Measurements from ENCODE around the gene SOCS2.
A peak's percentile ranks its signal among the peaks of the same experiment; 100 is the strongest.

SOCS2 gene

GRCh38 chr12:93569301-93569655 lies 3.2 kb upstream of the SOCS2 start:
- Histone ChIP-seq H3K36me3 (ENCODE audit: insufficient read depth, low read length) (peaks cover 10% of the 10 kb centered on the region; the same call in 1 of the 2 replicates), H3K9ac (ENCODE audit: low read depth, low read length) (peak overlapping the region; percentile 28; the same call in 1 of the 2 replicates), H3K4me1 (ENCODE audit: insufficient read depth, low read length) (peaks cover 7% of the 10 kb centered on the region), H3K27me3 (ENCODE audit: insufficient read depth, low read length) (peaks cover 24% of the 10 kb centered on the region), H3K4me3 (ENCODE audit: low read length) (peak overlapping the region; percentile 77), H3K9me3 (ENCODE audit: insufficient read depth, low read depth, low read length) (no peaks in the 10 kb centered on the region), H3K27ac (ENCODE audit: low read depth, low read length) (no peak overlapping the region)
- 25% methylated on average over 6 of the region's 6 CpGs for WGBS

GRCh38 chr12:93569656-93570551 lies 2.6 kb upstream of the SOCS2 start:
- Histone ChIP-seq H3K9ac (ENCODE audit: low read depth, low read length) (peak overlapping the region; percentile 83), H3K4me1 (ENCODE audit: insufficient read depth, low read length) (peaks cover 10% of the 10 kb centered on the region), H3K9me3 (ENCODE audit: insufficient read depth, low read depth, low read length) (no peaks in the 10 kb centered on the region), H3K4me3 (ENCODE audit: low read length) (peak overlapping the region; percentile 77), H3K27me3 (ENCODE audit: insufficient read depth, low read length) (peaks cover 30% of the 10 kb centered on the region), H3K36me3 (ENCODE audit: insufficient read depth, low read length) (peaks cover 13% of the 10 kb centered on the region), H3K27ac (ENCODE audit: low read depth, low read length) (peak overlapping the region; percentile 95; the same call in 1 of the 2 replicates)
- WGBS = 1% methylated on average over 60 of the region's 60 CpGs

GRCh38 chr12:93570552-93571364 lies 1.7 kb upstream of the SOCS2 start:
- H3K9me3 ChIP-seq (ENCODE audit: insufficient read depth, low read depth, low read length) = no peaks in the 10 kb centered on the region
- peaks cover 39% of the 10 kb centered on the region for H3K27me3 ChIP-seq (ENCODE audit: insufficient read depth, low read length)
- H3K4me1 ChIP-seq (ENCODE audit: insufficient read depth, low read length) = peaks cover 14% of the 10 kb centered on the region
- H3K9ac ChIP-seq (ENCODE audit: low read depth, low read length) = peak overlapping the region; percentile 83
- under 1% methylated on average over 97 of the region's 97 CpGs for WGBS
- peaks cover 17% of the 10 kb centered on the region for H3K36me3 ChIP-seq (ENCODE audit: insufficient read depth, low read length)
- peak overlapping the region; percentile 77 for H3K4me3 ChIP-seq (ENCODE audit: low read length)
- peak overlapping the region; percentile 95; the same call in 1 of the 2 replicates for H3K27ac ChIP-seq (ENCODE audit: low read depth, low read length)

GRCh38 chr12:93571365-93571924 lies 1.0 kb upstream of the SOCS2 start:
- WGBS = under 1% methylated on average over 42 of the region's 47 CpGs
- Histone ChIP-seq H3K36me3 (ENCODE audit: insufficient read depth, low read length) (peaks cover 18% of the 10 kb centered on the region), H3K4me3 (ENCODE audit: low read length) (peak overlapping the region; percentile 77), H3K4me1 (ENCODE audit: insufficient read depth, low read length) (peaks cover 21% of the 10 kb centered on the region), H3K27ac (ENCODE audit: low read depth, low read length) (peak overlapping the region; percentile 95; the same call in 1 of the 2 replicates), H3K27me3 (ENCODE audit: insufficient read depth, low read length) (peaks cover 41% of the 10 kb centered on the region), H3K9me3 (ENCODE audit: insufficient read depth, low read depth, low read length) (no peaks in the 10 kb centered on the region), H3K9ac (ENCODE audit: low read depth, low read length) (peak overlapping the region; percentile 83)

- peak overlapping the region; percentile 77 for H3K4me3 ChIP-seq (ENCODE audit: low read length)
- H3K4me1 ChIP-seq (ENCODE audit: insufficient read depth, low read length) = peaks cover 21% of the 10 kb centered on the region
- H3K9me3 ChIP-seq (ENCODE audit: insufficient read depth, low read depth, low read length) = no peaks in the 10 kb centered on the region
- H3K27me3 ChIP-seq (ENCODE audit: insufficient read depth, low read length) = peaks cover 41% of the 10 kb centered on the region
- H3K36me3 ChIP-seq (ENCODE audit: insufficient read depth, low read length) = peaks cover 20% of the 10 kb centered on the region
- H3K9ac ChIP-seq (ENCODE audit: low read depth, low read length) = peak overlapping the region; percentile 64
- WGBS = under 1% methylated on average over 75 of the region's 75 CpGs
- peak overlapping the region; percentile 58; the same call in 1 of the 2 replicates for H3K27ac ChIP-seq (ENCODE audit: low read depth, low read length)
These were observed 457 bp downstream of the SOCS2 start for GRCh38 chr12:93572712-93573551.

- Histone ChIP-seq H3K27me3 (ENCODE audit: insufficient read depth, low read length) (peaks cover 41% of the 10 kb centered on the region), H3K4me1 (ENCODE audit: insufficient read depth, low read length) (peaks cover 21% of the 10 kb centered on the region), H3K4me3 (ENCODE audit: low read length) (peak overlapping the region; percentile 77), H3K9ac (ENCODE audit: low read depth, low read length) (peak overlapping the region; percentile 64; the same call in 1 of the 2 replicates), H3K36me3 (ENCODE audit: insufficient read depth, low read length) (peaks cover 20% of the 10 kb centered on the region), H3K27ac (ENCODE audit: low read depth, low read length) (no peak overlapping the region; the same call in 1 of the 2 replicates), H3K9me3 (ENCODE audit: insufficient read depth, low read depth, low read length) (no peaks in the 10 kb centered on the region)
- under 1% methylated on average over 21 of the region's 21 CpGs for WGBS
These were observed 1.2 kb downstream of the SOCS2 start for GRCh38 chr12:93573552-93574223.

GRCh38 chr12:93577222-93577621 lies 4.7 kb downstream of the SOCS2 start:
- Histone ChIP-seq H3K9me3 (ENCODE audit: insufficient read depth, low read depth, low read length) (no peaks in the 10 kb centered on the region), H3K4me1 (ENCODE audit: insufficient read depth, low read length) (peaks cover 21% of the 10 kb centered on the region), H3K36me3 (ENCODE audit: insufficient read depth, low read length) (peaks cover 20% of the 10 kb centered on the region), H3K9ac (ENCODE audit: low read depth, low read length) (no peak overlapping the region), H3K27me3 (ENCODE audit: insufficient read depth, low read length) (peaks cover 37% of the 10 kb centered on the region), H3K4me3 (ENCODE audit: low read length) (no peak overlapping the region), H3K27ac (ENCODE audit: low read depth, low read length) (no peak overlapping the region)
- WGBS = 71% methylated on average over 2 of the region's 3 CpGs

- no peak overlapping the region for H3K4me3 ChIP-seq (ENCODE audit: low read length)
- H3K27me3 ChIP-seq (ENCODE audit: insufficient read depth, low read length) = peaks cover 27% of the 10 kb centered on the region
- H3K4me1 ChIP-seq (ENCODE audit: insufficient read depth, low read length) = peaks cover 25% of the 10 kb centered on the region
- H3K9me3 ChIP-seq (ENCODE audit: insufficient read depth, low read depth, low read length) = no peaks in the 10 kb centered on the region
- peaks cover 20% of the 10 kb centered on the region for H3K36me3 ChIP-seq (ENCODE audit: insufficient read depth, low read length)
- WGBS = 84% methylated on average over 5 of the region's 5 CpGs
- no peak overlapping the region for H3K27ac ChIP-seq (ENCODE audit: low read depth, low read length)
- H3K9ac ChIP-seq (ENCODE audit: low read depth, low read length) = no peak overlapping the region
These were observed 5.7 kb downstream of the SOCS2 start for GRCh38 chr12:93578221-93578620.

- Histone ChIP-seq H3K27me3 (ENCODE audit: insufficient read depth, low read length) (peaks cover 3% of the 10 kb centered on the region), H3K4me1 (ENCODE audit: insufficient read depth, low read length) (peaks cover 31% of the 10 kb centered on the region), H3K4me3 (ENCODE audit: low read length) (no peak overlapping the region), H3K36me3 (ENCODE audit: insufficient read depth, low read length) (peaks cover 9% of the 10 kb centered on the region), H3K27ac (ENCODE audit: low read depth, low read length) (no peak overlapping the region), H3K9ac (ENCODE audit: low read depth, low read length) (no peak overlapping the region), H3K9me3 (ENCODE audit: insufficient read depth, low read depth, low read length) (no peaks in the 10 kb centered on the region)
These were observed 8.2 kb downstream of the SOCS2 start for GRCh38 chr12:93580682-93581081.

- H3K27me3 ChIP-seq (ENCODE audit: insufficient read depth, low read length) = no peaks in the 10 kb centered on the region
- no peak overlapping the region for H3K4me3 ChIP-seq (ENCODE audit: low read length)
- peaks cover 2% of the 10 kb centered on the region; the same call in 1 of the 2 replicates for H3K36me3 ChIP-seq (ENCODE audit: insufficient read depth, low read length)
- 98% methylated on average over 2 of the region's 2 CpGs for WGBS
- no peak overlapping the region for H3K9ac ChIP-seq (ENCODE audit: low read depth, low read length)
- no peak overlapping the region for H3K27ac ChIP-seq (ENCODE audit: low read depth, low read length)
- H3K4me1 ChIP-seq (ENCODE audit: insufficient read depth, low read length) = peaks cover 27% of the 10 kb centered on the region
- H3K9me3 ChIP-seq (ENCODE audit: insufficient read depth, low read depth, low read length) = no peaks in the 10 kb centered on the region
These were observed 8.9 kb downstream of the SOCS2 start for GRCh38 chr12:93581370-93581769.

Measured in HUES64 (cell line).